Central memory CD4-positive, alpha-beta T cell (primary cell): ENCODE data around the gene PLEKHA5.
"Not testable (repeated sequence)": the region's sequence is repeated elsewhere in the genome, so short reads cannot be mapped to it uniquely, and the experiment has no call there.

Experiments used
- DNase-seq: peaks from one replicate; pipeline ENCODE4 v3.0.0; 2022

PLEKHA5 gene

GRCh38 chr12:19411234-19412204 lies 282.0 kb downstream of the PLEKHA5 start:
- no peak for DNase-seq

- no peak for DNase-seq
These were observed 283.3 kb downstream of the PLEKHA5 start for GRCh38 chr12:19412844-19413243.

- DNase-seq, result not testable (repeated sequence)
These were observed 284.0 kb downstream of the PLEKHA5 start for GRCh38 chr12:19413582-19413981.

GRCh38 chr12:19415563-19415962 lies 286.0 kb downstream of the PLEKHA5 start:
- no peak for DNase-seq

GRCh38 chr12:19419086-19419485 lies 289.6 kb downstream of the PLEKHA5 start:
- DNase-seq, result no peak

- no peak for DNase-seq
These were observed 292.2 kb downstream of the PLEKHA5 start for GRCh38 chr12:19421503-19422282.

GRCh38 chr12:19423166-19423930 lies 293.8 kb downstream of the PLEKHA5 start:
- no peak for DNase-seq
